ENCODE data around the gene CYB561D2. TPM values are rescaled to one million over a fixed set of nuclear protein-coding genes. Genes with fewer than 3 reads are reported as not detected.
A peak's percentile ranks its signal among the peaks of the same experiment; 100 is the strongest.

CYB561D2 gene
- total and polyA plus RNA-seq, 9 of the 15 experiments (the other 6 are each of a cell fraction or from before 2014, with no cell fraction given) = 4.2 to 16.6 (median 9.4) TPM

DNA sequence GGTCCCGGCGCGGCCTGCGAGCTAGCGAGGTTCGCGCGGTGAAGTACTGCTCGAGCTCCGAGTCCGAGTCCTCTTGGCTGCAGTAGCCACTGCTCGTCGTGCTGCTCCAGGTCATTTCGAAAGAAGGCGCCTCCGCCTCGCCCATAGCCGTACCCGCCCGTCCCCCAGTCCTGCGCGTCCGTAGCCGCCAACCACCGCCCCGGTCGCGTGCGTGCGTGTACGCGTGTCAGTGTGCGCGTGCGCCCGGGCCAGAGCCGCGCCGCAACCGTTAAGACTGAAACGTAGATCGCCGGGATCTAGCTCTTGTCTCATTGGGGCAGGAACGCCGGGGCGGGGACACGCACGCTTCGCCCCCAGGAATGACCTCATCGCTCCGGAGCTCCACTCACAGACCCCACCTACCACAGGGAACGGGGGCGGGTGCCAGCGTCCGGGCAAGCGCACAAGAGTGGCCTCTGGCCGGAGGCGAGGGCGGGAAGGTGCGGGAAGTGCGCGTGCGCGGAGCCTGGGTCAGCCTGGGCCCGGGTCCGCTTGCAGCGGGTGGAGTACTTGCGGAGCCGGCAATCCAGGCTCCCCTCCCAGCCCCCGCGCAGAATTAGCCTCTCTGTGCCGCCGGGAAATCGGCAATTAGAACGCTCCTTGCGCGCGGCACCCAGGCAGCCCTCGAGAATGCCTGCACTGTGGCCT lies 13.3 kb upstream of the CYB561D2 start (continued):
- TF ChIP-seq, protein P1, sequence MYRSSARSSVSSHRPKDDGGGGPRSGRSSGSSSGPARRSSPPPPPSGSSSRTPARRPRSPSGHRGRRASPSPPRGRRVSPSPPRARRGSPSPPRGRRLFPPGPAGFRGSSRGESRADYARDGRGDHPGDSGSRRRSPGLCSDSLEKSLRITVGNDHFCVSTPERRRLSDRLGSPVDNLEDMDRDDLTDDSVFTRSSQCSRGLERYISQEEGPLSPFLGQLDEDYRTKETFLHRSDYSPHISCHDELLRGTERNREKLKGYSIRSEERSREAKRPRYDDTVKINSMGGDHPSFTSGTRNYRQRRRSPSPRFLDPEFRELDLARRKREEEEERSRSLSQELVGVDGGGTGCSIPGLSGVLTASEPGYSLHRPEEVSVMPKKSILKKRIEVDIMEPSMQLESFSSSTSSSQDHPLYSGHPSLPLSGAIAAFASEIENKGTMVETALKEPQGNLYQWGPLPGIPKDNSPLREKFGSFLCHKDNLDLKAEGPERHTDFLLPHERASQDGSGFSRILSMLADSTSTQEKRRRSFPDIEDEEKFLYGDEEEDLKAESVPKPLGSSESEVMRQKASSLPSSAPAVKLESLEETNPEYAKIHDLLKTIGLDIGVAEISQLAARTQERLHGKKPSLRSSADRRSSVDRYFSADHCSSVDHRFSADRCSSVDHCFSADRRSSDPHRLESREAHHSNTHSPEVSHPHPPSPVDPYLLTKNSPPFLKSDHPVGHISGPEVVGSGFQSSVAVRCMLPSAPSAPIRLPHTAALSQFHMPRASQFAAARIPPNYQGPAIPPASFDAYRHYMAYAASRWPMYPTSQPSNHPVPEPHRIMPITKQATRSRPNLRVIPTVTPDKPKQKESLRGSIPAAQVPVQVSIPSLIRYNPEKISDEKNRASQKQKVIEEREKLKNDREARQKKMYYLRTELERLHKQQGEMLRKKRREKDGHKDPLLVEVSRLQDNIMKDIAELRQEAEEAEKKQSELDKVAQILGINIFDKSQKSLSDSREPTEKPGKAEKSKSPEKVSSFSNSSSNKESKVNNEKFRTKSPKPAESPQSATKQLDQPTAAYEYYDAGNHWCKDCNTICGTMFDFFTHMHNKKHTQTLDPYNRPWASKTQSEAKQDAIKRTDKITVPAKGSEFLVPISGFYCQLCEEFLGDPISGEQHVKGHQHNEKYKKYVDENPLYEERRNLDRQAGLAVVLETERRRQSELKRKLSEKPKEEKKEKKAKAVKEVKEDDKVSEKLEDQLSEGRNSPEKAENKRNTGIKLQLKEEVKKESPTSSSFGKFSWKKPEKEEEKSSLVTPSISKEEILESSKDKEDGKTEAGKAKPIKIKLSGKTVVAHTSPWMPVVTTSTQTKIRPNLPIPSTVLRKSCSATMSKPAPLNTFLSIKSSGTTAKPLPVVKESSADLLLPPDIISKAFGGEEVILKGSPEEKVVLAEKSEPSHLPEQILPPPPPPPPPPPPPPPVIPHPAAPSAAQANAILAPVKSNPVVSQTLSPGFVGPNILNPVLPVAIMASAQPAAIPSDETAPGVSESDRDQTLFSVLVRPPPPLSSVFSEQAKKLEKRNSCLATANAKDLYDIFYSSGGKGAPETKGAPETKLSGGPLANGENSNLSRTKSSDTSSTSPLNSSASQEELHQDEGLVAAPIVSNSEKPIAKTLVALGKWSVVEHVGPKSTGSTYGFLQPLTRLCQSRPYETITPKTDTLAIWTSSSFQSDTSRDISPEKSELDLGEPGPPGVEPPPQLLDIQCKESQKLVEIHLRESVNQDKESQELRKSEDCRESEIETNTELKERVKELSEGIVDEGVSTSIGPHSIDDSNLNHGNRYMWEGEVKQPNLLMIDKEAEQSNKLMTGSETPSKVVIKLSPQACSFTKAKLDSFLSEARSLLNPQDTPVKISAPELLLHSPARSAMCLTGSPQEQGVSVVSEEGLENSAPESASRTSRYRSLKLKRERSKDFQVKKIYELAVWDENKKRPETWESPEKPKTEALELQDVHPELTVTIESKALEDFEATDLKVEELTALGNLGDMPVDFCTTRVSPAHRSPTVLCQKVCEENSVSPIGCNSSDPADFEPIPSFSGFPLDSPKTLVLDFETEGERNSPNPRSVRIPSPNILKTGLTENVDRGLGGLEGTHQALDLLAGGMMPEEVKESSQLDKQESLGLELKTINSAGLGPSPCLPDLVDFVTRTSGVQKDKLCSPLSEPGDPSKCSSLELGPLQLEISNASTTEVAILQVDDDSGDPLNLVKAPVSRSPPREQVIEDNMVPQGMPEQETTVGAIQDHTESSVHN (IDR thresholded peaks at IDR 0.05; ENCODE audit: borderline replicate concordance in 1 of 2, low read depth in 1 of 2) = no peak
- TF ChIP-seq, protein P2, sequence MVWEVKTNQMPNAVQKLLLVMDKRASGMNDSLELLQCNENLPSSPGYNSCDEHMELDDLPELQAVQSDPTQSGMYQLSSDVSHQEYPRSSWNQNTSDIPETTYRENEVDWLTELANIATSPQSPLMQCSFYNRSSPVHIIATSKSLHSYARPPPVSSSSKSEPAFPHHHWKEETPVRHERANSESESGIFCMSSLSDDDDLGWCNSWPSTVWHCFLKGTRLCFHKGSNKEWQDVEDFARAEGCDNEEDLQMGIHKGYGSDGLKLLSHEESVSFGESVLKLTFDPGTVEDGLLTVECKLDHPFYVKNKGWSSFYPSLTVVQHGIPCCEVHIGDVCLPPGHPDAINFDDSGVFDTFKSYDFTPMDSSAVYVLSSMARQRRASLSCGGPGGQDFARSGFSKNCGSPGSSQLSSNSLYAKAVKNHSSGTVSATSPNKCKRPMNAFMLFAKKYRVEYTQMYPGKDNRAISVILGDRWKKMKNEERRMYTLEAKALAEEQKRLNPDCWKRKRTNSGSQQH (CRISPR knock-in tag; IDR thresholded peaks at IDR 0.05) = 0 out of 2 replicates have a peak, but pooled peaks have one; percentile 18
- no peak for TF ChIP-seq PHF20 (IDR thresholded peaks at IDR 0.05; ENCODE audit: partially characterized antibody)
- peak; percentile 44; the same call in 1 of the 2 replicates for TF ChIP-seq CREB1 (IDR thresholded peaks at IDR 0.05)
- peak; percentile 67; the same call in 1 of the 2 replicates for TF ChIP-seq CREB1 (CRISPR knock-in tag; IDR thresholded peaks at IDR 0.05)
- TF ChIP-seq, protein P3, sequence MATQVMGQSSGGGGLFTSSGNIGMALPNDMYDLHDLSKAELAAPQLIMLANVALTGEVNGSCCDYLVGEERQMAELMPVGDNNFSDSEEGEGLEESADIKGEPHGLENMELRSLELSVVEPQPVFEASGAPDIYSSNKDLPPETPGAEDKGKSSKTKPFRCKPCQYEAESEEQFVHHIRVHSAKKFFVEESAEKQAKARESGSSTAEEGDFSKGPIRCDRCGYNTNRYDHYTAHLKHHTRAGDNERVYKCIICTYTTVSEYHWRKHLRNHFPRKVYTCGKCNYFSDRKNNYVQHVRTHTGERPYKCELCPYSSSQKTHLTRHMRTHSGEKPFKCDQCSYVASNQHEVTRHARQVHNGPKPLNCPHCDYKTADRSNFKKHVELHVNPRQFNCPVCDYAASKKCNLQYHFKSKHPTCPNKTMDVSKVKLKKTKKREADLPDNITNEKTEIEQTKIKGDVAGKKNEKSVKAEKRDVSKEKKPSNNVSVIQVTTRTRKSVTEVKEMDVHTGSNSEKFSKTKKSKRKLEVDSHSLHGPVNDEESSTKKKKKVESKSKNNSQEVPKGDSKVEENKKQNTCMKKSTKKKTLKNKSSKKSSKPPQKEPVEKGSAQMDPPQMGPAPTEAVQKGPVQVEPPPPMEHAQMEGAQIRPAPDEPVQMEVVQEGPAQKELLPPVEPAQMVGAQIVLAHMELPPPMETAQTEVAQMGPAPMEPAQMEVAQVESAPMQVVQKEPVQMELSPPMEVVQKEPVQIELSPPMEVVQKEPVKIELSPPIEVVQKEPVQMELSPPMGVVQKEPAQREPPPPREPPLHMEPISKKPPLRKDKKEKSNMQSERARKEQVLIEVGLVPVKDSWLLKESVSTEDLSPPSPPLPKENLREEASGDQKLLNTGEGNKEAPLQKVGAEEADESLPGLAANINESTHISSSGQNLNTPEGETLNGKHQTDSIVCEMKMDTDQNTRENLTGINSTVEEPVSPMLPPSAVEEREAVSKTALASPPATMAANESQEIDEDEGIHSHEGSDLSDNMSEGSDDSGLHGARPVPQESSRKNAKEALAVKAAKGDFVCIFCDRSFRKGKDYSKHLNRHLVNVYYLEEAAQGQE (IDR thresholded peaks at IDR 0.05; ENCODE audit: borderline replicate concordance) = no peak
- TF ChIP-seq, protein P3 (CRISPR knock-in tag; IDR thresholded peaks at IDR 0.05; ENCODE audit: low read depth) = 0 out of 2 replicates have a peak, but pooled peaks have one; percentile 42
- peak; percentile 92 for TF ChIP-seq MYC (IDR thresholded peaks at IDR 0.05; ENCODE audit: low read depth, low read length)
- TF ChIP-seq MYC (CRISPR knock-in tag; IDR thresholded peaks at IDR 0.05; ENCODE audit: borderline replicate concordance, low read depth) = no peak
